NCI-H748 (cell line): ENCODE results near the gene MEX3B.
"Not testable (repeated sequence)": the region's sequence is repeated elsewhere in the genome, so short reads cannot be mapped to it uniquely, and the experiment has no call there.

Source experiments
- DNase-seq: peaks from one replicate; lab custom pipeline; 2025; ENCODE audit not compliant: unreplicated experiment; lab: John Stamatoyannopoulos, UW

MEX3B gene

DNA sequence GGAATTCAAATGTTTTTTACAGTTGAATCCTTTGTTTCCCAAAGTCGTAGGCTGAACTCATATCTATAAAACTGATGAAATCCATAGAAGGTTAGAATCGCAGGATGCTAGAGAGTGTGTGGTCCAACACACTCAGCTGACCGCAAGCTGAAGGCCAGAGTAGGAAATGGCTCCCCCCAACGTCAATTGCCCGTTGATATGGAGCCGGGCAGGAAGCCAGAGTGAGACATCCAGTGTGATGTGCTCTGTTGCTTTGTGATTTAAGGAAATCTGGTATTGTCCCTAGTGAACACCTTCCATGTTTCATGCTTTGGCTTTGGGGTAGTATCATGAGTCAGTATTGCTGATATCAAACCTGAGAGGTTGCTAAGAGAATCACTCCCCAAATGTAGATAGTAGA is 5.8 kb upstream of the MEX3B start:
- peak; percentile 2 for DNase-seq

DNA sequence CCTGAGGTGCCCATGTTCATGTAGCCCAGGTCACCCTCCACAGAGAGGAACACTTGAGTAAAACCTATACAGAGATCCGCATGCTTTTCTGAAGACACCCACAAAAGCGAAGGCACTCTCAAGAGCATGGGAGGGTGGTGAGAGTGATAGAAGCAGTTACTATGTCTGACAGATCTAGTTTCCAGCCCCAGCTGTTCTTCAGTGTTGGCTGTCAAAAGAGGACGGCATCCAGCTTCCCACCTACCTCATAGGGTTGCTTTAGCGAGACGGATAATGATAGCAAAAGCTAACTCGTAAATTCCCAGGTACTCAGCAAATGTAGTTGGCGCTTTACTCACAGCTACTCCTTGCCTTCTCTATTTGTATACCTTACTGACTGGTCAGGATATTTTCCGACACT is 3.0 kb upstream of the MEX3B start:
- DNase-seq: peak; percentile 5

GRCh38 chr15:82047453-82048400 is 1.9 kb upstream of the MEX3B start:
- peak; percentile 44 for DNase-seq

GRCh38 chr15:82046666-82047452 is 1.0 kb upstream of the MEX3B start:
- DNase-seq: peak; percentile 92

GRCh38 chr15:82045179-82045891 is 483 bp downstream of the MEX3B start:
- peak; percentile 69 for DNase-seq

GRCh38 chr15:82044373-82045178 is 1.2 kb downstream of the MEX3B start:
- peak; percentile 72 for DNase-seq

DNA sequence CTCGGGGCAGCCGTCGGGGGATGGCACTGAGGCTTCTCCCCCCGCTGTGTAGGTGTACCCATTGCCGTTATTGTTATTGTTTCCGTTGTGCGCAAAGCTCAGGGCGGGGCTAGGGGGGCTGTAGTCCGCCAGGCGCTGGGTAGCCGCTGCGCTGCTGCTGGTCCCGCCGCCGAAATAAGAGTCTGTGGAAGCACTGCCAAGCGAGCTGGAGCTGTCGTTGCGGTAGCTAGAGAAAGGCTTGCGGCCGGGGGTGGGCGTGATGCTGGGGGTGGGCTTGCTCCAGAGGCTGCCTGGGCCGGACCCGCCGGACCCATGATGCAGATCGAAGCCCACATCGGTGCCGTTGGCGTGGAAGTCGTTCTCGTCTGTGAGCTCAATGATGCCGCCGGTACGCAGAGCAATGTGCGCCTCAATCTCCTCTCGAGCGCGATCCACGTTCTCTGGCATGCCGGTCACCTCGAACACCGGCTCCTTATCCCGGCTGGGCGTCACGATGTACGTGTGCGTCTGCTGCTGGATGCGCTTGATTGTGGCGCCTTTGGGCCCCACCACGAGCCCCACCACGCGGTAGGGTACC is 1.9 kb downstream of the MEX3B start:
- no peak for DNase-seq

GRCh38 chr15:82043130-82043673 is 2.6 kb downstream of the MEX3B start:
- DNase-seq: no peak

GRCh38 chr15:82040862-82041261 is 5.0 kb downstream of the MEX3B start:
- DNase-seq: peak; percentile 94

DNA sequence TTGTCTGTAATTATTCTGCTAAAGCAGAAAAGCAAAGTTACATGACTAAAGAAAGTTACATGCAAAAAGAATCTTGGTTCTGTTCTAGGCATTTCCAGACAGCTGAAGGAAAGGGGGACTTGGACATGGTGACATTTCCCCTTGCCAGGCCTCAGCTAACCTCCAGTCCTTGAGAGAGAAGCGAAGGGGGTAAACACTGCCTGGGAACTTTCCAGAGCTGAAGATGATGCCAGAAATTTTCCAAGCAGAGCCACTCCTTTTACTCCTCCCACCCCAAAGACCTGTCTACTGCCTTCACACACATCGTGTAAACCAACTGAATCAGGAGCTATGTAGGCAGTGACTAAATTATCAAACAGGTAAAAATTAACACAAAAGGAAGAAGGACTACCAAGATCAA is 5.4 kb downstream of the MEX3B start:
- no peak for DNase-seq

DNA sequence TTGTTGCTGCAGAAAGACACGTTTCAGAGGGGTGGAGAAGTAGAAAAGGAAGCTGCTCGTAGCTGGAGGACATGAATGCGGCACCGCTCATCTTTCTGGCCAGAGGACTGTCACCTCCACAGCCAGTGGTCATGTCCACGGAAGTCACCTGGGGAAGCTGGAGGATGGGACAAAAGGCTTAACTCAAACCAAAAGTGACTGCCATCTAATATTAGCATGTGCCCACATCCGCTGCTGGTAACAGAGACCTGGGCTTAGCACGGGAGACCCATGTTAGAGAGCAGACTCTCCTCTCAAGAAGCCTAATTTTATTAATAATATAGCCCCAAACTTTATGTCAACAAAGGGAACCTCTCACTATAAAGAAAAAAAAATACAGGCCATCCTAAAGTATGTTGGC is 5.9 kb downstream of the MEX3B start:
- DNase-seq: no peak

DNA sequence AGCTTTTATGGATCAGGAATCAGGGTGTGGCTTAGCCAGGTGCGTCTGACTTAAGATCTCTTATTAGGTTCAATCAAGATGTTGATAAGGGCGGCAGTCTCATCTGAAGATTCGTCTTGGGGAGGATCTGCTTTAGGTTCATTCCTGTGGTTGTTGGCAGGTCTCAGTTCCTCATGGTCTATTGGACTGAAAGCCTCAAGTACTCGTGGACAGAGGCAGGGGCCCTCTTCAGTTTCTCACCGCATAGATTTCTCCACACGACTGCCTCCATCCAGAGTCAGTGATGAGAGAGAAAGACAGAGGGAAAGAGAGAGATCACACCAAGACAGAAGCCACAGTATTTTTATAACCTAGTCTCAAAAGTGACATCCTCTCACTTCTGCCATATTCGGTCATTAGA is 9.4 kb downstream of the MEX3B start:
- DNase-seq: no peak

DNA sequence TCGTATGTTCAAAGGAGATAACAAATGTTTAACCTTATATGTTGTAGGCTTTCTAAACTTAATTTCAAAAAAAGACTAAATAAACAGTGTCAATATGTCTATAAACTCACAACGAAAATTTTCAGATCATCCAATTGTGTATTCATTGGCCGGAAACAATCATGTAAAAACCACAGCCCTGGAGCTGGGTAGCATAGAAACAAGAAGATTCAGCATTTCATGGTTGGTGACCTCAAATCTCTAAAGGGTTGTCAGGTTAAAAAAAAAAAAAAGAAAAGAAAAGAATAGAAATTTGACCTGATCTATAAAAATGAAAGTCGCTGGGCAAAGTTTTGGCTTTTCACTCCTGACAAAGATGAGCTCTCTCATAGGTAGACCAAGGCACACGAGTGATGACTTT is 13.9 kb downstream of the MEX3B start:
- DNase-seq: no peak

DNA sequence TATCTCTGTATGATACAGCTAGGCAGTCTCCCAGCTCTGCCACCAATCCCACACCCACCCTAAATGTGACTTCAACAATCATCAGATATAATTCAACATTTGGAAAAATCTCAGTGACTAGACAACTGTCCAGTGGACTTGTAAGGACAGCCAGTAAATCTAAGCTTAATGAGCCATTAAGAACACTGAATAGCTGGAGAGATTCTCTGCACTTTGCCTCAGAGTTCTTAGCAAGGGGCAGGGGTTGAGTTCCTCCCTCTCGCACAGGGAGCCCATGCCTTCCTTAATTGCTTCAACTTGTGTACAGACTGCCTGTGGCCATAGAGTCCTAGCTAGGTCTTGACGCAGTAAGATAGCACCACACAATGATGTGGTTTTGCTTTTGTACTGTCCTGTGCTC is 15.6 kb downstream of the MEX3B start:
- no peak for DNase-seq

DNA sequence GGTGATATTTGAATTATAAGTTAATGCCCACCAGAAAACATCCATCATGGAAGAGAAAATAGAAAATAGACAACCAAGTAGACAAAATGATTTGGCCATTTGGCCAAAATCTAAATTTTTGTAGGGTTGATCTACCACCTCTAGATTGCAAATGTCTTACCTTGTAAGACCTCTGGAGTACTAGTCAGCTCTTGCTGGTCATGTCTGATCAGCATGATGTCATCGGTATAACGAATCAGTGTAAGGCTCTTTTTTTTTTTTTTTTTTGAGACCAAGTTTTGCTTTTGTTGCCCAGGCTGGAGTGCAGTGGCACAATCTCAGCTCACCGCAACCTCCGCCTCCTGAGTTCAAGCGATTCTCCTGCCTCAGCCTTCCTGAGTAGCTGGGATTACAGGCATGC is 17.7 kb downstream of the MEX3B start:
- not testable (repeated sequence) for DNase-seq

DNA sequence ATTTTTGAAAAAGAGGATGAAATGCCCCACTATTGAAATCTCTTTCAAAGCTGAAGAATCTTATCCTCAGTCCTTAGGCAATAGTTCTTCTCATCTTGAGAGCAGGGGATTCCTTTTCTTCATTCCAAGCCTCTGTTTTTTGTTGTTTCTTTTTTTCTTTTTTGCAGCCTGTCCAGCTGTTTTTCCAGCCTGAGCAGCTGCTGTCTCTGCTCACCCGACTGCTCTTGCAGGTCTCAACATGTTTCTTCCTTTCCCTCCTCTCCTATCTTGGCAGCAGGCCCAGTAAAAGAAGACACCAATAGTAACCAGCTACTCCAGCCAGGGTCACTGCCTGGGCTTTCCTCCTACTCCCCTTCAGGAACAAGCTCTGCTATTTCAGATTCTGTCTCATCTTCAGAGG is 23.8 kb downstream of the MEX3B start:
- DNase-seq: peak; percentile 90

GRCh38 chr15:82020625-82021394 is 25.0 kb downstream of the MEX3B start:
- peak; percentile 5 for DNase-seq

GRCh38 chr15:82018201-82018600 is 27.6 kb downstream of the MEX3B start:
- DNase-seq: no peak

GRCh38 chr15:82017656-82018055 is 28.2 kb downstream of the MEX3B start:
- no peak for DNase-seq
